BJ (cell line): Measurements from ENCODE around the gene OR4K5. TPM values are rescaled to one million over a fixed set of nuclear protein-coding genes. Genes with fewer than 3 reads are reported as not detected.
"Not testable (repeated sequence)": the region's sequence is repeated elsewhere in the genome, so short reads cannot be mapped to it uniquely, and the experiment has no call there.

Experiments used
- CTCF ChIA-PET: fragments of 350-600 bp; formaldehyde crosslinking; extraction: SDS; loops from one replicate; lab custom pipeline; 2021; ENCODE audit warnings: antibody characterized with exemption, inconsistent platforms; lab: Yijun Ruan, JAX
- POLR2A ChIA-PET: fragments of 300-600 bp; sonication (Branson Sonifier 250); formaldehyde crosslinking; extraction: SDS; loops from one replicate; lab custom pipeline; 2021; ENCODE audit warnings: antibody characterized with exemption; lab: Charles Lee
- DNase-seq: peaks from one replicate; pipeline ENCODE4 v3.0.0-alpha.2; 2011; ENCODE audit warnings: low read depth
- H3K27me3 ChIP-seq: 2 replicates; pipeline ENCODE4 v1.6.0; 2011; ENCODE audit warnings: low read length; ENCODE audit not compliant: control insufficient read depth, insufficient read depth
- H3K36me3 ChIP-seq: 2 replicates; pipeline ENCODE4 v1.5.1; 2011; ENCODE audit warnings: low read length; ENCODE audit not compliant: control insufficient read depth, insufficient read depth
- H3K4me3 ChIP-seq: 2 replicates; pipeline ENCODE4 v1.5.1; 2011; ENCODE audit warnings: low read depth, mild to moderate bottlenecking, control low read depth, low read length
- CTCF ChIP-seq: IDR thresholded peaks from 2 replicates; pipeline ENCODE4 v1.5.1; 2011; ENCODE audit warnings: low read depth, mild to moderate bottlenecking, control low read depth, inconsistent platforms, low read length, moderate library complexity; ENCODE audit not compliant: insufficient read depth
- polyA plus RNA-seq: library from polyadenylated mRNA; depleted of rRNA; stranded (reverse); fragments of >200 nt; gene quantifications from 2 replicates; pipeline ENCODE4 v1.2.3, GENCODE V29; 2011; rRNA removed

The OR4K5 gene
- polyA plus RNA-seq, 1 experiment, result not detected

- ChIA-PET CTCF (no interaction called here), POLR2A (no interaction called here)
- DNase-seq, result no peak
- Histone ChIP-seq H3K4me3 (no peak overlapping the region), H3K27me3 (no peaks in the 10 kb centered on the region), H3K36me3 (no peaks in the 10 kb centered on the region)
- TF ChIP-seq CTCF, result no peak
Observed at GRCh38 chr14:19949218-19949617, 28.8 kb downstream of the OR4K5 start.

GRCh38 chr14:19969735-19970134 lies 49.3 kb downstream of the OR4K5 start:
- H3K27me3 ChIP-seq, DNase-seq, POLR2A ChIA-PET, H3K4me3 ChIP-seq, CTCF ChIA-PET, H3K36me3 ChIP-seq: not testable (repeated sequence)

Other genes starting within 250 kb of the OR4K5 start
- not detected in 2 replicates for gene OR11H2, start 206.7 kb upstream of the OR4K5 start, polyA plus RNA-seq
- gene OR4Q3, start 177.0 kb upstream of the OR4K5 start, polyA plus RNA-seq, result not detected in 2 replicates
- not detected in 2 replicates for gene OR4M1, start 147.1 kb upstream of the OR4K5 start, polyA plus RNA-seq
- gene OR4N2, start 116.8 kb upstream of the OR4K5 start, polyA plus RNA-seq, result not detected in 2 replicates
- gene OR4K2, start 45.5 kb upstream of the OR4K5 start, polyA plus RNA-seq, result not detected in 2 replicates
- gene OR4K1, start 10.3 kb downstream of the OR4K5 start, polyA plus RNA-seq, result not detected in 2 replicates
- gene OR4K15, start 55.0 kb downstream of the OR4K5 start, polyA plus RNA-seq, result not detected in 2 replicates
- gene OR4Q2, start 81.6 kb downstream of the OR4K5 start, polyA plus RNA-seq, result not detected in 2 replicates
- not detected in 2 replicates for gene OR4K14, start 98.7 kb downstream of the OR4K5 start, polyA plus RNA-seq
- not detected in 2 replicates for gene OR4K13, start 115.4 kb downstream of the OR4K5 start, polyA plus RNA-seq
- not detected in 2 replicates for gene OR4L1, start 139.4 kb downstream of the OR4K5 start, polyA plus RNA-seq
- gene OR4K17, start 190.1 kb downstream of the OR4K5 start, polyA plus RNA-seq, result not detected in 2 replicates
- gene OR4N5, start 218.2 kb downstream of the OR4K5 start, polyA plus RNA-seq, result not detected in 2 replicates